SK-N-SH treated with all-trans-retinoic acid at 6 μM for 48 hours (cell line): Measurements from ENCODE around the gene REPIN1.

Experiments used
- ATAC-seq: fragments of 200-7000 bp; cut with Tn5 transposase; 3 replicates; pipeline ENCODE4 v1.9.1; 2020; ENCODE audit warnings: mild to moderate bottlenecking, moderate library complexity
- ARNTL ChIP-seq: fragments of 450-650 bp; formaldehyde crosslinking; IDR thresholded peaks from 2 replicates; pipeline ENCODE4 v1.5.0; 2020; ENCODE audit warnings: low read depth, mild to moderate bottlenecking, moderate library complexity, borderline replicate concordance
- BACH2 ChIP-seq: fragments of 250-450 bp; sonication (Bioruptor Pico); IDR thresholded peaks from 2 replicates; pipeline ENCODE4 v1.9.0; 2021; ENCODE audit warnings: mild to moderate bottlenecking, borderline replicate concordance
- CSDC2 ChIP-seq: fragments of 250-450 bp; sonication (Bioruptor Pico); IDR thresholded peaks from 2 replicates; pipeline ENCODE4 v1.5.0; 2020; ENCODE audit warnings: mild to moderate bottlenecking, moderate library complexity
- CSRNP3 ChIP-seq: fragments of 250-450 bp; sonication (Bioruptor Pico); IDR thresholded peaks from 2 replicates; pipeline ENCODE4 v1.5.1; 2021; ENCODE audit warnings: mild to moderate bottlenecking, moderate library complexity
- ESRRG ChIP-seq: fragments of 250-450 bp; sonication (Bioruptor Pico); IDR thresholded peaks from 2 replicates; pipeline ENCODE4 v1.6.1; 2021; ENCODE audit warnings: mild to moderate bottlenecking
- GLIS3 ChIP-seq: fragments of 250-450 bp; sonication (Bioruptor Pico); IDR thresholded peaks from 2 replicates; pipeline ENCODE4 v1.5.0; 2020; ENCODE audit warnings: mild to moderate bottlenecking, moderate library complexity
- ISL1 ChIP-seq: fragments of 250-450 bp; sonication (Bioruptor Pico); IDR thresholded peaks from 2 replicates; pipeline ENCODE4 v2.1.2; 2022; ENCODE audit warnings: mild to moderate bottlenecking, moderate library complexity
- OSR1 ChIP-seq: fragments of 250-450 bp; sonication (Bioruptor Pico); IDR thresholded peaks from 2 replicates; pipeline ENCODE4 v1.8.0; 2022; ENCODE audit warnings: moderate library complexity, mild to moderate bottlenecking, inconsistent platforms
- PATZ1 ChIP-seq: fragments of 250-450 bp; sonication (Bioruptor Pico); IDR thresholded peaks from 2 replicates; pipeline ENCODE4 v1.8.0; 2020; ENCODE audit warnings: mild to moderate bottlenecking, moderate library complexity, borderline replicate concordance
- POU6F1 ChIP-seq: fragments of 250-450 bp; sonication (Bioruptor Pico); IDR thresholded peaks from 2 replicates; pipeline ENCODE4 v1.8.0; 2021; ENCODE audit warnings: low read depth, mild to moderate bottlenecking, moderate library complexity, borderline replicate concordance
- RARB ChIP-seq: fragments of 250-450 bp; sonication (Bioruptor Pico); IDR thresholded peaks from 2 replicates; pipeline ENCODE4 v1.8.0; 2021; ENCODE audit warnings: mild to moderate bottlenecking, moderate library complexity
- SNAI2 ChIP-seq: fragments of 250-450 bp; sonication (Bioruptor Pico); IDR thresholded peaks from 2 replicates; pipeline ENCODE4 v1.5.0; 2020; ENCODE audit warnings: mild to moderate bottlenecking, moderate library complexity
- TCF4 ChIP-seq: fragments of 250-450 bp; sonication (Bioruptor Pico); IDR thresholded peaks from 2 replicates; pipeline ENCODE4 v1.8.0; 2021; ENCODE audit warnings: mild to moderate bottlenecking, moderate library complexity, borderline replicate concordance
- TOX ChIP-seq: fragments of 250-450 bp; sonication (Bioruptor Pico); IDR thresholded peaks from 2 replicates; pipeline ENCODE4 v1.8.0; 2021; ENCODE audit warnings: mild to moderate bottlenecking, moderate library complexity, borderline replicate concordance
- TSHZ2 ChIP-seq: fragments of 250-450 bp; sonication (Bioruptor Pico); IDR thresholded peaks from 2 replicates; pipeline ENCODE4 v1.5.0; 2020; ENCODE audit warnings: mild to moderate bottlenecking, moderate library complexity
- ZC3H10 ChIP-seq: fragments of 250-450 bp; sonication (Bioruptor Pico); IDR thresholded peaks from 2 replicates; pipeline ENCODE4 v1.5.1; 2021; ENCODE audit warnings: mild to moderate bottlenecking, moderate library complexity
- ZFP3 ChIP-seq: fragments of 250-450 bp; sonication (Bioruptor Pico); IDR thresholded peaks from 2 replicates; pipeline ENCODE4 v1.5.0; 2020; ENCODE audit warnings: mild to moderate bottlenecking, moderate library complexity
- ZFP30 ChIP-seq: fragments of 450-650 bp; formaldehyde crosslinking; IDR thresholded peaks from 2 replicates; pipeline ENCODE4 v1.5.0; 2022; ENCODE audit warnings: mild to moderate bottlenecking, moderate library complexity
- ZNF565 ChIP-seq: fragments of 450-650 bp; formaldehyde crosslinking; conservative IDR thresholded peaks from 2 replicates; pipeline ENCODE4 v1.5.0; 2020; ENCODE audit warnings: low read depth, mild to moderate bottlenecking, moderate library complexity
- ZNF8 ChIP-seq: fragments of 450-650 bp; formaldehyde crosslinking; IDR thresholded peaks from 2 replicates; pipeline ENCODE4 v1.5.0; 2020; ENCODE audit warnings: mild to moderate bottlenecking, moderate library complexity

REPIN1 gene

GRCh38 chr7:150406567-150407421 lies 38.2 kb downstream of the REPIN1 start:
- no peak for TF ChIP-seq ESRRG (CRISPR knock-in tag)
- TF ChIP-seq CSRNP3 (CRISPR knock-in tag), result no peak
- TF ChIP-seq ZC3H10 (CRISPR knock-in tag), result no peak
- no peak for TF ChIP-seq CSDC2 (CRISPR knock-in tag)
- no peak for TF ChIP-seq ARNTL
- no peak for TF ChIP-seq TOX
- no peak for TF ChIP-seq ZNF8
- no peak for TF ChIP-seq TCF4 (CRISPR knock-in tag)
- no peak for TF ChIP-seq TSHZ2
- TF ChIP-seq RARB (CRISPR knock-in tag), result no peak
- no peak for TF ChIP-seq BACH2 (CRISPR knock-in tag)
- TF ChIP-seq ZFP30 (CRISPR knock-in tag), result no peak
- TF ChIP-seq ISL1 (CRISPR knock-in tag), result no peak
- TF ChIP-seq ZFP3 (CRISPR knock-in tag), result no peak
- TF ChIP-seq PATZ1 (CRISPR knock-in tag), result no peak
- no peak for TF ChIP-seq GLIS3 (CRISPR knock-in tag)
- TF ChIP-seq SNAI2 (CRISPR knock-in tag), result no peak
- no peak for TF ChIP-seq OSR1
- TF ChIP-seq, all 23 proteins: peak for 0
- ATAC-seq, result no peak

- TF ChIP-seq POU6F1 (CRISPR knock-in tag), result no peak
- no peak for TF ChIP-seq ZNF565
- TF ChIP-seq TSHZ2, result no peak
- no peak for TF ChIP-seq GLIS3 (CRISPR knock-in tag)
- TF ChIP-seq ISL1 (CRISPR knock-in tag), result no peak
- no peak for TF ChIP-seq ARNTL
- TF ChIP-seq ZNF8, result no peak
- TF ChIP-seq RARB (CRISPR knock-in tag), result no peak
- TF ChIP-seq CSRNP3 (CRISPR knock-in tag), result no peak
- TF ChIP-seq ZFP30 (CRISPR knock-in tag), result no peak
Measured at GRCh38 chr7:150407588-150408392, 39.2 kb downstream of the REPIN1 start.

More at GRCh38 chr7:150407588-150408392, 39.2 kb downstream of the REPIN1 start:
- no peak for ATAC-seq
